PC-9 (cell line): ENCODE results near the gene CYP1A1.

Source experiments
- EZH2 ChIP-seq: fragments of 200-600 bp; sonication (generic); IDR thresholded peaks from 2 replicates; pipeline ENCODE4 v1.8.0; 2017; ENCODE audit warnings: antibody characterized with exemption, low read depth
- TF ChIP-seq, protein P1 (sequence below): fragments of 200-600 bp; sonication (generic); conservative IDR thresholded peaks from 2 replicates; pipeline ENCODE4 v1.6.1; 2017; ENCODE audit warnings: mixed run types, antibody characterized with exemption, mild to moderate bottlenecking, moderate library complexity

GRCh38 chr15:74696398-74696729 is 29.0 kb downstream of the CYP1A1 start:
- TF ChIP-seq, protein P1, sequence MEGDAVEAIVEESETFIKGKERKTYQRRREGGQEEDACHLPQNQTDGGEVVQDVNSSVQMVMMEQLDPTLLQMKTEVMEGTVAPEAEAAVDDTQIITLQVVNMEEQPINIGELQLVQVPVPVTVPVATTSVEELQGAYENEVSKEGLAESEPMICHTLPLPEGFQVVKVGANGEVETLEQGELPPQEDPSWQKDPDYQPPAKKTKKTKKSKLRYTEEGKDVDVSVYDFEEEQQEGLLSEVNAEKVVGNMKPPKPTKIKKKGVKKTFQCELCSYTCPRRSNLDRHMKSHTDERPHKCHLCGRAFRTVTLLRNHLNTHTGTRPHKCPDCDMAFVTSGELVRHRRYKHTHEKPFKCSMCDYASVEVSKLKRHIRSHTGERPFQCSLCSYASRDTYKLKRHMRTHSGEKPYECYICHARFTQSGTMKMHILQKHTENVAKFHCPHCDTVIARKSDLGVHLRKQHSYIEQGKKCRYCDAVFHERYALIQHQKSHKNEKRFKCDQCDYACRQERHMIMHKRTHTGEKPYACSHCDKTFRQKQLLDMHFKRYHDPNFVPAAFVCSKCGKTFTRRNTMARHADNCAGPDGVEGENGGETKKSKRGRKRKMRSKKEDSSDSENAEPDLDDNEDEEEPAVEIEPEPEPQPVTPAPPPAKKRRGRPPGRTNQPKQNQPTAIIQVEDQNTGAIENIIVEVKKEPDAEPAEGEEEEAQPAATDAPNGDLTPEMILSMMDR = no peak
- TF ChIP-seq EZH2 = no peak
